Keratinocyte (primary cell): ENCODE results near the gene CFAP61. TPM values are rescaled to one million over a fixed set of nuclear protein-coding genes. Genes with fewer than 3 reads are reported as not detected.

Experiments used
- DNase-seq: peaks from one replicate; pipeline ENCODE4 v3.0.0-alpha.2; 2011; ENCODE audit warnings: low read depth, missing footprints, low spot score
- FAIRE-seq: peaks from 2 replicates; lab custom pipeline; 2011; peaks lifted over from hg19 to GRCh38; lab: Jason Lieb, UNC
- H2AFZ ChIP-seq: 2 replicates; pipeline ENCODE4 v1.6.0; 2012; ENCODE audit warnings: low read length, control low read depth, inconsistent platforms; ENCODE audit not compliant: control insufficient read depth
- H3K27ac ChIP-seq: 2 replicates; pipeline ENCODE4 v1.5.1; 2011; ENCODE audit warnings: low read length; ENCODE audit not compliant: control insufficient read depth, insufficient read depth
- H3K27me3 ChIP-seq: 3 replicates; pipeline ENCODE4 v1.6.0; 2011; ENCODE audit warnings: low read length; ENCODE audit not compliant: control insufficient read depth, insufficient read depth; ENCODE audit errors: extremely low read depth
- H3K36me3 ChIP-seq, 2 experiments: 2 replicates in 1 of 2; 3 replicates in 1 of 2; pipeline ENCODE4 v1.5.1; 2011; ENCODE audit warnings: low read length in 2 of 2, mild to moderate bottlenecking in 1 of 2; ENCODE audit not compliant: control insufficient read depth in 2 of 2, insufficient read depth in 2 of 2; ENCODE audit errors: extremely low read depth in 1 of 2
- H3K4me1 ChIP-seq: 3 replicates; pipeline ENCODE4 v1.5.1; 2011; ENCODE audit warnings: low read length; ENCODE audit not compliant: control insufficient read depth, insufficient read depth; ENCODE audit errors: extremely low read depth
- H3K4me2 ChIP-seq: 3 replicates; pipeline ENCODE4 v1.6.0; 2011; ENCODE audit warnings: low read depth, low read length; ENCODE audit not compliant: control insufficient read depth, insufficient read depth; ENCODE audit errors: extremely low read depth
- H3K4me3 ChIP-seq, 3 experiments: fragments of 200-600 bp in 1 of 3; sonication (generic) in 1 of 3; 2 replicates in 2 of 3; 3 replicates in 1 of 3; pipeline ENCODE4 v1.5.1; 2011 to 2016; ENCODE audit warnings: low read length in 3 of 3, mild to moderate bottlenecking in 3 of 3, control low read depth in 2 of 3, inconsistent platforms in 1 of 3, low read depth in 1 of 3, mixed read lengths in 1 of 3, mixed run types in 1 of 3, moderate library complexity in 1 of 3; ENCODE audit not compliant: control insufficient read depth in 2 of 3, insufficient read depth in 2 of 3; ENCODE audit errors: extremely low read depth in 1 of 3
- H3K79me2 ChIP-seq: 2 replicates; pipeline ENCODE4 v1.6.0; 2012; ENCODE audit warnings: low read length; ENCODE audit not compliant: control insufficient read depth, insufficient read depth
- H3K9ac ChIP-seq: 3 replicates; pipeline ENCODE4 v1.6.0; 2011; ENCODE audit warnings: low read length; ENCODE audit not compliant: control insufficient read depth, insufficient read depth; ENCODE audit errors: extremely low read depth
- H3K9me1 ChIP-seq: 3 replicates; pipeline ENCODE4 v1.6.0; 2011; ENCODE audit warnings: low read length; ENCODE audit not compliant: control insufficient read depth, insufficient read depth; ENCODE audit errors: extremely low read depth
- H3K9me3 ChIP-seq: 2 replicates; pipeline ENCODE4 v1.5.1; 2012; ENCODE audit warnings: low read depth, low read length; ENCODE audit not compliant: control insufficient read depth
- H4K20me1 ChIP-seq: 3 replicates; pipeline ENCODE4 v1.6.0; 2011; ENCODE audit warnings: low read length; ENCODE audit not compliant: control insufficient read depth, insufficient read depth; ENCODE audit errors: extremely low read depth
- CTCF ChIP-seq, 3 experiments: IDR thresholded peaks in 1 of 3; conservative IDR thresholded peaks in 1 of 3; optimal IDR thresholded peaks in 1 of 3; 2 replicates in 2 of 3; 3 replicates in 1 of 3; pipeline versions ENCODE3 to v1.5.1; 2011; ENCODE audit warnings: low read length in 3 of 3, mild to moderate bottlenecking in 3 of 3, moderate library complexity in 2 of 3, control low read depth in 1 of 3, inconsistent platforms in 1 of 3; ENCODE audit not compliant: insufficient read depth in 2 of 3; ENCODE audit errors: extremely low read depth in 1 of 3
- EZH2 ChIP-seq: IDR thresholded peaks from one replicate; pipeline ENCODE4 v1.6.1; 2012; ENCODE audit warnings: inconsistent platforms, mild to moderate bottlenecking, low read length, moderate library complexity
- dilution Hi-C: fragments of 300-500 bp; cut with MboI; formaldehyde crosslinking; loops from one replicate; pipeline ENCODE4 v1.7.0; 2020; ENCODE audit warnings: low sequenced_read_pairs; ENCODE audit not compliant: extremely low pct_ligation_motif_present
- polyA plus RNA-seq, 5 experiments: library from polyadenylated mRNA; depleted of rRNA in 3 of 5; stranded (reverse) in 3 of 5; stranded (forward) in 1 of 5; unstranded in 1 of 5; fragments of >200 nt; gene quantifications; 1 replicate in 1 of 5; 2 replicates in 3 of 5; 3 replicates in 1 of 5; pipeline versions ENCODE4 v1.2.1 to v1.2.3, GENCODE V29; 2011 to 2012; ENCODE audit warnings: missing spikeins in 2 of 5, low read depth in 1 of 5, low replicate concordance in 1 of 5

Gene CFAP61
- polyA plus RNA-seq, 1 donor (not counting 4 experiments of a cell fraction or from before 2014, with no cell fraction given): 0.25 TPM

GRCh38 chr20:20251836-20252235 lies 199.5 kb downstream of the CFAP61 start:
- no peaks in the 10 kb centered on the region for H3K4me1 ChIP-seq
- no peak overlapping the region for H3K9ac ChIP-seq
- H2AFZ ChIP-seq: no peak overlapping the region
- H4K20me1 ChIP-seq: no peaks in the 10 kb centered on the region
- H3K79me2 ChIP-seq: no peaks in the 10 kb centered on the region
- dilution Hi-C loops: no loop called here
- H3K9me1 ChIP-seq: no peaks in the 10 kb centered on the region
- H3K4me2 ChIP-seq: no peak overlapping the region
- no peak overlapping the region for H3K27ac ChIP-seq
- no peaks in the 10 kb centered on the region for H3K9me3 ChIP-seq
- H3K27me3 ChIP-seq: no peaks in the 10 kb centered on the region
- H3K36me3 ChIP-seq: no peaks in the 10 kb centered on the region
- DNase-seq (no peak), FAIRE-seq (no peak)
- H3K4me3 ChIP-seq: no peak overlapping the region
- TF ChIP-seq EZH2: no peak
- TF ChIP-seq CTCF (optimal IDR thresholded peaks at IDR 0.05 in 1 of 3, IDR thresholded peaks at IDR 0.05 in 1 of 3, conservative IDR thresholded peaks at IDR 0.05 in 1 of 3; ENCODE audit: extremely low read depth in 1 of 3, insufficient read depth in 2 of 3, low read length in 3 of 3): no peak

- DNase-seq (no peak), FAIRE-seq (no peak)
- H3K27me3 ChIP-seq: no peaks in the 10 kb centered on the region
- H2AFZ ChIP-seq: no peak overlapping the region
- no peak overlapping the region for H3K4me2 ChIP-seq
- H3K9ac ChIP-seq: no peak overlapping the region
- H3K36me3 ChIP-seq: no peaks in the 10 kb centered on the region
- no peaks in the 10 kb centered on the region for H3K9me1 ChIP-seq
- no peaks in the 10 kb centered on the region for H3K4me1 ChIP-seq
- TF ChIP-seq EZH2 (no peak), CTCF (optimal IDR thresholded peaks at IDR 0.05 in 1 of 3, IDR thresholded peaks at IDR 0.05 in 1 of 3, conservative IDR thresholded peaks at IDR 0.05 in 1 of 3; ENCODE audit: extremely low read depth in 1 of 3, insufficient read depth in 2 of 3, low read length in 3 of 3) (no peak)
- no peaks in the 10 kb centered on the region for H3K9me3 ChIP-seq
- no peaks in the 10 kb centered on the region for H4K20me1 ChIP-seq
- dilution Hi-C loops: no loop called here
- no peak overlapping the region for H3K4me3 ChIP-seq
- H3K27ac ChIP-seq: no peak overlapping the region
- no peaks in the 10 kb centered on the region for H3K79me2 ChIP-seq
These were observed 200.9 kb downstream of the CFAP61 start for GRCh38 chr20:20253039-20253743.
